Measurements from ENCODE around the gene COX8A.
"Not testable (repeated sequence)": the region's sequence is repeated elsewhere in the genome, so short reads cannot be mapped to it uniquely, and the experiment has no call there.

COX8A gene

GRCh38 chr11:63970902-63971301 is 3.5 kb upstream of the COX8A start:
- DNase-seq: no peak

- DNase-seq: not testable (repeated sequence)
Measured at GRCh38 chr11:63973912-63974258, 535 bp upstream of the COX8A start.

GRCh38 chr11:63978551-63979239 is 4.3 kb downstream of the COX8A start:
- DNase-seq: no peak

GRCh38 chr11:63979426-63979825 is 5.0 kb downstream of the COX8A start:
- DNase-seq: no peak

GRCh38 chr11:63985812-63986155 is 11.4 kb downstream of the COX8A start:
- peak; percentile 27 to 66 (median 50) for DNase-seq

GRCh38 chr11:63986156-63986931 is 11.9 kb downstream of the COX8A start, which contains the start of gene OTUB1:
OTUB1 (plus strand) TSS chr11:63986438; CDS start chr11:63986457, 19 bp downstream.
- peak; percentile 67 to 79 (median 73) for DNase-seq

- DNase-seq: no peak
Measured at GRCh38 chr11:63986932-63987513, 12.6 kb downstream of the COX8A start.

- DNase-seq: no peak
Measured at GRCh38 chr11:63991558-63991957, 17.1 kb downstream of the COX8A start.

GRCh38 chr11:63993100-63993499 is 18.7 kb downstream of the COX8A start:
- no peak for DNase-seq

GRCh38 chr11:63993993-63994392 is 19.6 kb downstream of the COX8A start:
- no peak for DNase-seq

GRCh38 chr11:63996512-63996911 is 22.1 kb downstream of the COX8A start:
- DNase-seq: no peak

GRCh38 chr11:63997104-63997700 is 22.8 kb downstream of the COX8A start:
- no peak for DNase-seq

GRCh38 chr11:63997801-63998337 is 23.4 kb downstream of the COX8A start:
- DNase-seq: no peak

- DNase-seq: no peak
Measured at GRCh38 chr11:63998558-63999348, 24.3 kb downstream of the COX8A start.

GRCh38 chr11:63999349-64000025 is 25.1 kb downstream of the COX8A start:
- DNase-seq: peak; percentile 18 to 43 (median 24)

GRCh38 chr11:64000026-64000739 is 25.8 kb downstream of the COX8A start:
- DNase-seq: peak; percentile 34 to 67 (median 57)

GRCh38 chr11:64000740-64001483 is 26.5 kb downstream of the COX8A start:
- DNase-seq: no peak

GRCh38 chr11:64001484-64002420 is 27.3 kb downstream of the COX8A start:
- no peak for DNase-seq

Measured in activated CD4-positive, CD25-positive, alpha-beta regulatory T cell (primary cell).